ENCODE data around the gene FUT8. TPM values are rescaled to one million over a fixed set of nuclear protein-coding genes. Genes with fewer than 3 reads are reported as not detected.

Gene FUT8
- total and polyA plus RNA-seq, 5 donors, result 5.2 to 16.9 (median 14.8) TPM

GRCh38 chr14:65594153-65594881 is 181.8 kb downstream of the FUT8 start:
- intact Hi-C loops (cut with DNase I), result no loop called here
- no peaks in the 10 kb centered on the region for H3K9me3 ChIP-seq (ENCODE audit: control insufficient read depth, low read length)
- 90% methylated on average over 13 of the region's 13 CpGs for WGBS
- H3K27ac ChIP-seq (ENCODE audit: low read length), result no peak overlapping the region
- no peaks in the 10 kb centered on the region for H3K27me3 ChIP-seq (ENCODE audit: control insufficient read depth, insufficient read depth)
- DNase-seq (no peak), ATAC-seq (peak in 1 of 2 donors; percentile 33)
- no peak overlapping the region for H3K4me3 ChIP-seq (ENCODE audit: low read length)
- H3K4me1 ChIP-seq (ENCODE audit: control insufficient read depth, insufficient read depth, low read length), result no peaks in the 10 kb centered on the region

- 96% methylated on average over 5 of the region's 5 CpGs for WGBS
- H3K27me3 ChIP-seq (ENCODE audit: control insufficient read depth, insufficient read depth), result no peaks in the 10 kb centered on the region
- ATAC-seq (no peak), DNase-seq (no peak)
- no peak overlapping the region for H3K27ac ChIP-seq (ENCODE audit: low read length)
- no peaks in the 10 kb centered on the region for H3K4me1 ChIP-seq (ENCODE audit: control insufficient read depth, insufficient read depth, low read length)
- no peaks in the 10 kb centered on the region for H3K9me3 ChIP-seq (ENCODE audit: control insufficient read depth, low read length)
- intact Hi-C loops (cut with DNase I), result no loop called here
- H3K4me3 ChIP-seq (ENCODE audit: low read length), result no peak overlapping the region
Observed at GRCh38 chr14:65594882-65595237, 182.3 kb downstream of the FUT8 start.

- DNase-seq (no peak), ATAC-seq (no peak)
- no peak overlapping the region for H3K27ac ChIP-seq (ENCODE audit: low read length)
- H3K4me1 ChIP-seq (ENCODE audit: control insufficient read depth, insufficient read depth, low read length), result no peaks in the 10 kb centered on the region
- intact Hi-C loops (cut with DNase I), result no loop called here
- no peaks in the 10 kb centered on the region for H3K27me3 ChIP-seq (ENCODE audit: control insufficient read depth, insufficient read depth)
- 0% methylated on average over 1 of the region's 1 CpG for WGBS
- H3K4me3 ChIP-seq (ENCODE audit: low read length), result no peak overlapping the region
- H3K9me3 ChIP-seq (ENCODE audit: control insufficient read depth, low read length), result no peaks in the 10 kb centered on the region
Observed at GRCh38 chr14:65599375-65599774, 186.8 kb downstream of the FUT8 start.

GRCh38 chr14:65600742-65601141 is 188.2 kb downstream of the FUT8 start:
- intact Hi-C loops (cut with DNase I), result no loop called here
- ATAC-seq (no peak), DNase-seq (no peak)
- Histone ChIP-seq H3K9me3 (ENCODE audit: control insufficient read depth, low read length) (no peaks in the 10 kb centered on the region), H3K4me1 (ENCODE audit: control insufficient read depth, insufficient read depth, low read length) (no peaks in the 10 kb centered on the region), H3K27ac (ENCODE audit: low read length) (no peak overlapping the region), H3K27me3 (ENCODE audit: control insufficient read depth, insufficient read depth) (no peaks in the 10 kb centered on the region), H3K4me3 (ENCODE audit: low read length) (no peak overlapping the region)
- WGBS, result 79% methylated on average over 3 of the region's 3 CpGs

GRCh38 chr14:65604535-65604934 is 192.0 kb downstream of the FUT8 start:
- ATAC-seq, result no peak
- Histone ChIP-seq H3K27me3 (ENCODE audit: control insufficient read depth, insufficient read depth) (no peaks in the 10 kb centered on the region), H3K9me3 (ENCODE audit: control insufficient read depth, low read length) (no peaks in the 10 kb centered on the region), H3K4me1 (ENCODE audit: control insufficient read depth, insufficient read depth, low read length) (no peaks in the 10 kb centered on the region), H3K4me3 (ENCODE audit: low read length) (no peak overlapping the region), H3K27ac (ENCODE audit: low read length) (no peak overlapping the region)
- DNase-seq, result no peak
- intact Hi-C loops (cut with DNase I), result no loop called here

- Histone ChIP-seq H3K27me3 (ENCODE audit: control insufficient read depth, insufficient read depth) (no peaks in the 10 kb centered on the region), H3K9me3 (ENCODE audit: control insufficient read depth, low read length) (no peaks in the 10 kb centered on the region), H3K4me1 (ENCODE audit: control insufficient read depth, insufficient read depth, low read length) (no peaks in the 10 kb centered on the region), H3K4me3 (ENCODE audit: low read length) (no peak overlapping the region), H3K27ac (ENCODE audit: low read length) (no peak overlapping the region)
- DNase-seq, result no peak
- 49% methylated on average over 2 of the region's 2 CpGs for WGBS
- no peak for ATAC-seq
- intact Hi-C loops (cut with DNase I), result no loop called here
Observed at GRCh38 chr14:65604936-65605335, 192.4 kb downstream of the FUT8 start.

- DNase-seq (no peak), ATAC-seq (no peak)
- H3K9me3 ChIP-seq (ENCODE audit: control insufficient read depth, low read length), result no peaks in the 10 kb centered on the region
- intact Hi-C loops (cut with DNase I), result no loop called here
- no peak overlapping the region for H3K4me3 ChIP-seq (ENCODE audit: low read length)
- H3K4me1 ChIP-seq (ENCODE audit: control insufficient read depth, insufficient read depth, low read length), result no peaks in the 10 kb centered on the region
- no peak overlapping the region for H3K27ac ChIP-seq (ENCODE audit: low read length)
- no peaks in the 10 kb centered on the region for H3K27me3 ChIP-seq (ENCODE audit: control insufficient read depth, insufficient read depth)
Observed at GRCh38 chr14:65606460-65606859, 193.9 kb downstream of the FUT8 start.

- WGBS, result 92% methylated on average over 3 of the region's 3 CpGs
- H3K27ac ChIP-seq (ENCODE audit: low read length), result no peak overlapping the region
- no peak for ATAC-seq
- no peak for DNase-seq
- H3K4me1 ChIP-seq (ENCODE audit: control insufficient read depth, insufficient read depth, low read length), result no peaks in the 10 kb centered on the region
- H3K9me3 ChIP-seq (ENCODE audit: control insufficient read depth, low read length), result no peaks in the 10 kb centered on the region
- no peak overlapping the region for H3K4me3 ChIP-seq (ENCODE audit: low read length)
- intact Hi-C loops (cut with DNase I), result no loop called here
- H3K27me3 ChIP-seq (ENCODE audit: control insufficient read depth, insufficient read depth), result no peaks in the 10 kb centered on the region
Observed at GRCh38 chr14:65613131-65613650, 200.7 kb downstream of the FUT8 start.

- Histone ChIP-seq H3K27me3 (ENCODE audit: control insufficient read depth, insufficient read depth) (no peaks in the 10 kb centered on the region), H3K9me3 (ENCODE audit: control insufficient read depth, low read length) (no peaks in the 10 kb centered on the region), H3K27ac (ENCODE audit: low read length) (no peak overlapping the region), H3K4me3 (ENCODE audit: low read length) (no peak overlapping the region), H3K4me1 (ENCODE audit: control insufficient read depth, insufficient read depth, low read length) (no peaks in the 10 kb centered on the region)
- intact Hi-C loops (cut with DNase I), result no loop called here
- ATAC-seq (no peak), DNase-seq (no peak)
- WGBS, result 94% methylated on average over 3 of the region's 3 CpGs
Observed at GRCh38 chr14:65618996-65619395, 206.5 kb downstream of the FUT8 start.

- no peak for ATAC-seq
- intact Hi-C loops (cut with DNase I), result no loop called here
- H3K4me3 ChIP-seq (ENCODE audit: low read length), result no peak overlapping the region
- H3K9me3 ChIP-seq (ENCODE audit: control insufficient read depth, low read length), result no peaks in the 10 kb centered on the region
- DNase-seq, result no peak
- no peaks in the 10 kb centered on the region for H3K27me3 ChIP-seq (ENCODE audit: control insufficient read depth, insufficient read depth)
- H3K27ac ChIP-seq (ENCODE audit: low read length), result no peak overlapping the region
- H3K4me1 ChIP-seq (ENCODE audit: control insufficient read depth, insufficient read depth, low read length), result no peaks in the 10 kb centered on the region
Observed at GRCh38 chr14:65620195-65620594, 207.7 kb downstream of the FUT8 start.

GRCh38 chr14:65622703-65623102 is 210.2 kb downstream of the FUT8 start:
- Histone ChIP-seq H3K4me3 (ENCODE audit: low read length) (no peak overlapping the region), H3K27ac (ENCODE audit: low read length) (no peak overlapping the region), H3K27me3 (ENCODE audit: control insufficient read depth, insufficient read depth) (no peaks in the 10 kb centered on the region), H3K4me1 (ENCODE audit: control insufficient read depth, insufficient read depth, low read length) (no peaks in the 10 kb centered on the region), H3K9me3 (ENCODE audit: control insufficient read depth, low read length) (no peaks in the 10 kb centered on the region)
- ATAC-seq, result no peak
- intact Hi-C loops (cut with DNase I), result no loop called here
- 94% methylated on average over 5 of the region's 5 CpGs for WGBS
- no peak for DNase-seq

- ATAC-seq, result no peak
- H3K4me3 ChIP-seq (ENCODE audit: low read length), result no peak overlapping the region
Observed at GRCh38 chr14:65623759-65624158, 211.2 kb downstream of the FUT8 start.

More at GRCh38 chr14:65623759-65624158, 211.2 kb downstream of the FUT8 start:
- DNase-seq, result no peak
- Histone ChIP-seq H3K27ac (ENCODE audit: low read length) (no peak overlapping the region), H3K4me1 (ENCODE audit: control insufficient read depth, insufficient read depth, low read length) (no peaks in the 10 kb centered on the region), H3K27me3 (ENCODE audit: control insufficient read depth, insufficient read depth) (no peaks in the 10 kb centered on the region), H3K9me3 (ENCODE audit: control insufficient read depth, low read length) (no peaks in the 10 kb centered on the region)
- intact Hi-C loops (cut with DNase I), result no loop called here
- 95% methylated on average over 1 of the region's 1 CpG for WGBS

All from right cardiac atrium (tissue), 5 donors.